Right ventricle myocardium inferior (tissue), 1 donor: ENCODE measurements around the gene ZNF445. TPM values are rescaled to one million over a fixed set of nuclear protein-coding genes. Genes with fewer than 3 reads are reported as not detected.
A peak's percentile ranks its signal among the peaks of the same experiment; 100 is the strongest.
"Not testable (repeated sequence)": the region's sequence is repeated elsewhere in the genome, so short reads cannot be mapped to it uniquely, and the experiment has no call there.

Source experiments
- ATAC-seq: fragments of 200-7000 bp; cut with Tn5 transposase; one replicate; pipeline ENCODE4 v1.9.1; 2020; ENCODE audit warnings: mild to moderate bottlenecking, moderate library complexity
- DNase-seq: peaks from one replicate; pipeline ENCODE4 v3.0.0; 2021; ENCODE audit errors: missing footprints
- intact Hi-C: fragments of 100-400 bp; cut with DNase I; formaldehyde crosslinking; loops from one replicate; pipeline ENCODE4 v1.11.0; 2022
- long read RNA-seq: library from polyadenylated mRNA; unstranded; transcript quantifications from one replicate; pipeline ENCODE4 v2.0.0, GENCODE V29; 2021
- total RNA-seq: library from RNA; stranded (reverse); fragmentation: NEBNext Ultra II Directional; extraction: Animal tissue kit (Norgen Biotek cat#: 25700); gene quantifications from one replicate; pipeline ENCODE4 v1.2.1, GENCODE V29; 2021
- donor health status: DM: no; HTN: yes; CAD: no; lungs with severe emphysema.

The ZNF445 gene
- 12.7 TPM for total RNA-seq
- long read RNA-seq, full-length matches to known transcripts: 1 of 2 reads
- long read RNA-seq, partial matches to known transcripts: 0 of 2 reads
- long read RNA-seq, other reads (novel, unspliced or antisense): 1 of 2 reads

GRCh38 chr3:44477312-44478030 is at the start of gene ZNF445:
TSS of gene ZNF445 (minus strand) at chr3:44477670. CDS start at chr3:44455549, 22,121 bp downstream.
- DNase-seq: peak; percentile 94
- intact Hi-C loops: loop anchor here (2.0 to 5.0 kb wide), 2 partner anchors 39 to 155 kb away; no protein-coding TSS in a partner anchor
- ATAC-seq: peak; percentile 97

GRCh38 chr3:44525060-44525459 is 47.6 kb upstream of the ZNF445 start:
- ATAC-seq: no peak
- intact Hi-C loops: no loop called here
- no peak for DNase-seq

DNA sequence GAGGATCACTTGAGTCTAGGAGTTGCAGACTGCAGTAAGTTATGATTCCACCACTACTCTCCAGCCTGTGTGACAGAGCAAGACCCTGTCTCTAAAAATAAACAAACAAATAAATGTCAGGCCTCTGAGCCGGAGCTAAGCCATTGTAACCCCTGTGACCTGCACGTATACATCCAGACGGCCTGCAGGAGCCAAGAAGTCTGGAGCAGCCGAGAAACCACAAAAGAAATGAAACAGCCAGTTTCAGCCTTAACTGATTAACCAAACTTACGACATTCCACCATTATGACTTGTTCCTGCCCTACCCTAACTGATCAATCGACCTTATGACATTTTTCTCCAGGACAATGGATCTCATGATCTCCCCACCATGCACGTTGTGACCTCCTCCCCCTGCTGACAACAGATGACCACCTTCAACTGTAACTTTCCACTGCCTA is 45.0 kb upstream of the ZNF445 start:
- ATAC-seq (no peak), DNase-seq (no peak)
- intact Hi-C loops: no loop called here

GRCh38 chr3:44521721-44522120 is 44.3 kb upstream of the ZNF445 start:
- no peak for DNase-seq
- ATAC-seq: no peak
- intact Hi-C loops: no loop called here

GRCh38 chr3:44518782-44519156 is 41.3 kb upstream of the ZNF445 start:
- intact Hi-C loops: no loop called here
- ATAC-seq (no peak), DNase-seq (no peak)

- intact Hi-C loops: no loop called here
- ATAC-seq (no peak), DNase-seq (no peak)
These were observed 38.8 kb upstream of the ZNF445 start for GRCh38 chr3:44516230-44516629.

- no peak for DNase-seq
- no peak for ATAC-seq
- intact Hi-C loops: loop anchor here (5.0 kb wide), 1 partner anchor 191 kb away; no protein-coding TSS in a partner anchor
These were observed 36.0 kb upstream of the ZNF445 start for GRCh38 chr3:44513513-44513912.

GRCh38 chr3:44511238-44511566 is 33.7 kb upstream of the ZNF445 start:
- DNase-seq: no peak
- no peak for ATAC-seq
- intact Hi-C loops: loop anchor here (5.0 kb wide), 1 partner anchor 189 kb away; no protein-coding TSS in a partner anchor

DNA sequence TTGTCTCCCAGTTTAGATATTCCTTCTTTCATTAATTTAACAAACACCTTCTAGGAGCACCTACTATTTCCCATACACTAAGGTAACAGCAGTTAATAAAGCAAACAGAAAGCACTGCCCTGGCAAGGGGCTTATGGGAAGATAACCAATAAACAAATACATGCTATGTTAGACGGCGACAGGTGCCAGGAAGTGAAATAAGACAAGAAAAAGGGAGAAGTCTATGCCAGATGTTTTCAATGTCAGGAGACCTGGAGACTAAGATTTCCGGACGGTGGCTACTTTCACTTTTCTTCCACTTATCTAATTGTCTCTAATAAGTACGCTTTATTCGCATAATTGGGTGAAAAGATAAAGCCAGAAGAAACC is 32.5 kb upstream of the ZNF445 start:
- no peak for ATAC-seq
- no peak for DNase-seq
- intact Hi-C loops: loop anchor here (5.0 kb wide), 1 partner anchor 188 kb away; no protein-coding TSS in a partner anchor

- peak; percentile 20 for ATAC-seq
- intact Hi-C loops: no loop called here
- no peak for DNase-seq
These were observed 32.0 kb upstream of the ZNF445 start for GRCh38 chr3:44509393-44509921.

DNA sequence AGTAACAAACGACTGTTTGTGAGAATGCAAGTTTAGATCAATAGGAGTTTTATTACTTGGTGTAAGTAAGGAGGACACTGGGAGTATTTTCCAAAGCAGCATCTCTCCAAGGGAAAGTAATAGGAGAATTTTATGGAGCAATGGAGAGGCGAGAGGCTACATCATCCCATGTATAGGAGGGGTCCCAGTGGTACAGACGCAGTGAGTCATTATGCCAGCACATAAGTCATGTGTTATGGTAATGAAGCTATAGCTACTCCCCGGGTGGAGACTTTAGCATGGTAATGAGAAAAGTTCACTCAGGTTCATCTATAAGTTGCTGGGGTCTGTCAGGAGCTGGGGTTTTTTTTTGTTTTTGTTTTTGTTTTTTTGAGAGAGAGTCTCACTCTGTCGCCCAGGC is 29.5 kb upstream of the ZNF445 start:
- intact Hi-C loops: no loop called here
- DNase-seq (no peak), ATAC-seq (no peak)

DNA sequence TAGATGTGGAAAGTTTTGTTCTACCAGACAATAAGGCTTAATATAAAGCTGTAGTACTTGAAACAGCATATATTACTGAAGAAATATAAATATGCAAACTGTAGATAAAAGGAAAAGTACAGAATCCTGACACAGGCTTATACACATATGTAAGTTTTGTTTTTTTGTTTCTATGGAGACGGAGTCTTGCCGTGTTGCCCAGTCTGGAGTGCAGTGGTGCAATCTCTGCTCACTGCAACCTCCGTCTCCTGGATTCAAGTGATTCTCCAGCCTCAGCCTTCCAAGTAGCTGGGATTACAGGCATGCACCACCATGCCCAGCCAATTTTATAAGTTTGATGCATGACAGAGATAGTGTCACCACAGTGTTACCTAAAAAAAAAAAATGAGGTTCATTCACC is 29.1 kb upstream of the ZNF445 start:
- intact Hi-C loops: no loop called here
- no peak for ATAC-seq
- no peak for DNase-seq

GRCh38 chr3:44504566-44504965 is 27.1 kb upstream of the ZNF445 start:
- ATAC-seq (no peak), DNase-seq (no peak)
- intact Hi-C loops: no loop called here

DNA sequence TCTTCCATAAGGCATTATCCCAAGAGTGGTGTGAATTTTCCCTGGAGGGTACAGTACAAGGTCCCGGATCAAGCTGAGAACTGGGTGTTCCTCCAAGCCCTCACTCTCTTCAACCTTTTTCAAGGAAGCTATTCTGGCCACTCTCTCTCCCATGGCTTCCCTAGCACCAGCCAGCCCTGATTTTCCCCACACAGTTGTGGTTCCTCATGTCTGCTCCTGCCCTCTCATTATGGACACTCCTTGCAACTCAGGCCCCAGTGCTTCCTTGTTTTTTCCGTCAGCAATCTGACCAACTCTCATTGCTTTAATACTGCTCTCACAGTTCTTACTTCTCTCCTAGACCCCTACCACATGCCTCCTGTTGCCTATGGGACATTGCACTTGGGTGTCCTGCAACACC is 25.7 kb upstream of the ZNF445 start:
- DNase-seq, ATAC-seq, intact Hi-C loops: not testable (repeated sequence)

DNA sequence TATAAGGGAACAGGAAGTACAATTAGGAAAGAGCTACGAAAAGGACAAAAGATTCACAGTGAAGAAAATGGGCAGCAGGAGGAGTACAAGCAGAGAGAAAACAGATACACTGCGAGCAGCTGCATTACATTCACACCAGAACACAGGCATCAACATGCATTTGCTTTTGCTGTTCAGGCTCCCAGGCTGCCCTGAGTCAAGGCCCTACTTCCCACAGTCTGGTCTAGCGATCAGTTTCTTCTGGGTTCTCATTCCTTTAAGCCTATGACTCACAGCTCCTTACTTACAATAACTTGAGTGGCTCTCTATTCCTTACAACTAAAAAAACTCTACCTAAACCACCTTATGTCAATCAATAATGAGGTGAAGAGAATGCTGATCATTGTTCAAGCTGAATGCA is 24.5 kb upstream of the ZNF445 start:
- DNase-seq: no peak
- ATAC-seq: no peak
- intact Hi-C loops: no loop called here

DNA sequence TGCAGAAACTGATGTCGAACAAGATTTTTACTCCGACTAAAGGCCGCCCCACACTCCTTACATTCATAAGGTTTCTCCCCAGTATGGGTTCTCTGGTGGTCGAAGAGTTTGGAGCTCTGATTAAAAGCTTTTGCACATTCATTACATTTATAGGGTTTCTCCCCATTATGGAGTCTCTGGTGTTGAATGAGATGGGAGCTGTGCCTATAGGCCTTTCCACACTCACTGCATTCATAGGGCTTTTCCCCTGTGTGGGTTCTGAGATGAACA is 22.4 kb upstream of the ZNF445 start:
- DNase-seq, ATAC-seq, intact Hi-C loops: not testable (repeated sequence)

GRCh38 chr3:44499149-44499898 is 21.9 kb upstream of the ZNF445 start:
- DNase-seq (no peak), ATAC-seq (no peak)
- intact Hi-C loops: no loop called here

- ATAC-seq (no peak), DNase-seq (no peak)
- intact Hi-C loops: no loop called here
These were observed 18.4 kb upstream of the ZNF445 start for GRCh38 chr3:44495636-44496415.

GRCh38 chr3:44492496-44492895 is 15.0 kb upstream of the ZNF445 start:
- DNase-seq: no peak
- no peak for ATAC-seq
- intact Hi-C loops: no loop called here
